K562 (cell line): ENCODE measurements around the gene ATG4D. TPM values are rescaled to one million over a fixed set of nuclear protein-coding genes. Genes with fewer than 3 reads are reported as not detected.
A peak's percentile ranks its signal among the peaks of the same experiment; 100 is the strongest.

Source experiments
- ADNP ChIP-seq: fragments of 200-800 bp; sonication (Bioruptor generic); IDR thresholded peaks from 2 replicates; pipeline ENCODE4 v1.6.1; 2016; ENCODE audit warnings: missing genetic modification characterization, missing compliant biosample characterization
- BCOR ChIP-seq: fragments of 450-650 bp; IDR thresholded peaks from 2 replicates; pipeline ENCODE4 v1.6.1; 2016
- GABPA ChIP-seq: fragments of 200-800 bp; sonication (Bioruptor generic); conservative IDR thresholded peaks from 2 replicates; pipeline ENCODE4 v1.6.1; 2016; ENCODE audit warnings: low read depth, missing genetic modification characterization, missing compliant biosample characterization
- HMGN3 ChIP-seq: IDR thresholded peaks from 2 replicates; pipeline ENCODE4 v1.6.1; 2011; ENCODE audit warnings: borderline replicate concordance, low read depth, mild to moderate bottlenecking, mixed read lengths, low read length; ENCODE audit not compliant: insufficient read length; ENCODE audit errors: extremely low read depth
- NFE2 ChIP-seq: IDR thresholded peaks from 2 replicates; pipeline ENCODE4 v1.6.1; 2014; ENCODE audit warnings: antibody characterized with exemption, low read depth
- NR3C1 ChIP-seq: sonication (generic); formaldehyde crosslinking; IDR thresholded peaks from 2 replicates; pipeline ENCODE4 v1.8.1; 2022; ENCODE audit warnings: missing genetic modification reagents
- POLR2G ChIP-seq: fragments of 200-400 bp; formaldehyde crosslinking; IDR thresholded peaks from 2 replicates; pipeline ENCODE4 v1.6.1; 2017; ENCODE audit warnings: low read depth, mild to moderate bottlenecking, antibody characterized with exemption, low read length, moderate library complexity
- RB1 ChIP-seq: fragments of 450-650 bp; IDR thresholded peaks from 2 replicates; pipeline ENCODE4 v1.6.1; 2017; ENCODE audit warnings: low read depth, mild to moderate bottlenecking
- RBFOX2 ChIP-seq: fragments of 200-400 bp; formaldehyde crosslinking; IDR thresholded peaks from 2 replicates; pipeline ENCODE4 v1.6.1; 2017; ENCODE audit warnings: low read depth, mild to moderate bottlenecking, low read length, moderate library complexity
- RBM22 ChIP-seq: fragments of 200-400 bp; formaldehyde crosslinking; IDR thresholded peaks from 2 replicates; pipeline ENCODE4 v1.6.1; 2018; ENCODE audit warnings: low read length, low read depth; ENCODE audit not compliant: poor library complexity, severe bottlenecking
- RBM25 ChIP-seq: fragments of 200-400 bp; formaldehyde crosslinking; IDR thresholded peaks from 2 replicates; pipeline ENCODE4 v1.6.1; 2018; ENCODE audit warnings: low read length, low read depth, moderate library complexity; ENCODE audit not compliant: severe bottlenecking
- RCOR1 ChIP-seq, 2 experiments: IDR thresholded peaks; 2 replicates each; pipeline ENCODE4 v1.6.1; 2012; ENCODE audit warnings: low read depth in 2 of 2, low read length in 2 of 2, borderline replicate concordance in 1 of 2, improper control_type of control experiment in 1 of 2
- SRSF1 ChIP-seq: fragments of 200-400 bp; formaldehyde crosslinking; IDR thresholded peaks from 2 replicates; pipeline ENCODE4 v1.6.1; 2017; ENCODE audit warnings: mild to moderate bottlenecking, low read depth, low read length, moderate library complexity
- U2AF2 ChIP-seq: fragments of 200-400 bp; formaldehyde crosslinking; optimal IDR thresholded peaks from 2 replicates; pipeline ENCODE3; 2017; ENCODE audit warnings: low read depth, mild to moderate bottlenecking, low read length
- ZNF121 ChIP-seq: sonication (generic); formaldehyde crosslinking; conservative IDR thresholded peaks from 2 replicates; pipeline ENCODE4 v1.8.0; 2022; ENCODE audit warnings: missing genetic modification reagents
- polyA plus RNA-seq, 8 experiments: library from polyadenylated mRNA; depleted of rRNA in 4 of 8; stranded (reverse) in 5 of 8; unstranded in 3 of 8; fragments of >200 nt; fragmentation: Nextera tagmentation in 2 of 8; fragmentation: Illumina TruSeq in 1 of 8; extraction: Ambion mirVana in 2 of 8; extraction: Trizol in 1 of 8; gene quantifications; 2 replicates each; pipeline versions ENCODE4 v1.2.1 to v1.2.3, GENCODE V29; 2011 to 2014; ENCODE audit warnings: inconsistent platforms in 1 of 8, missing spikeins in 1 of 8
- total RNA-seq, 7 experiments: library from RNA; depleted of rRNA in 6 of 7; stranded (reverse); fragments of >200 nt in 6 of 7; fragmentation: Illumina TruSeq in 2 of 7; extraction: Trizol in 2 of 7; gene quantifications; 2 replicates each; pipeline versions ENCODE4 v1.2.1 to v1.2.3, GENCODE V29; 2011 to 2021; ENCODE audit warnings: low replicate concordance in 1 of 7
- TF ChIP-seq, protein P1 (sequence below): fragments of 250-450 bp; sonication (Bioruptor Pico); IDR thresholded peaks from 2 replicates; pipeline ENCODE4 v1.4.0; 2020; ENCODE audit warnings: mild to moderate bottlenecking, moderate library complexity, borderline replicate concordance
- TF ChIP-seq, protein P2 (sequence below): fragments of 450-650 bp; conservative IDR thresholded peaks from 2 replicates; pipeline ENCODE4 v1.6.1; 2016; ENCODE audit warnings: missing genetic modification characterization, low read depth, mild to moderate bottlenecking, control low read depth, missing compliant biosample characterization
- TF ChIP-seq, protein P3 (sequence below), 2 experiments: fragments of 450-650 bp; conservative IDR thresholded peaks; 2 replicates each; pipeline ENCODE4 v1.6.1; 2017; ENCODE audit warnings: mild to moderate bottlenecking in 2 of 2, moderate library complexity in 2 of 2
- TF ChIP-seq, protein P4 (sequence below): fragments of 250-450 bp; sonication (Bioruptor Pico); IDR thresholded peaks from 2 replicates; pipeline ENCODE4 v1.4.0; 2020; ENCODE audit warnings: mild to moderate bottlenecking, moderate library complexity

ATG4D gene
- total and polyA plus RNA-seq, 9 of the 15 experiments (the other 6 are each of a cell fraction or from before 2014, with no cell fraction given), result 0.51 to 66.1 (median 22.9) TPM

DNA sequence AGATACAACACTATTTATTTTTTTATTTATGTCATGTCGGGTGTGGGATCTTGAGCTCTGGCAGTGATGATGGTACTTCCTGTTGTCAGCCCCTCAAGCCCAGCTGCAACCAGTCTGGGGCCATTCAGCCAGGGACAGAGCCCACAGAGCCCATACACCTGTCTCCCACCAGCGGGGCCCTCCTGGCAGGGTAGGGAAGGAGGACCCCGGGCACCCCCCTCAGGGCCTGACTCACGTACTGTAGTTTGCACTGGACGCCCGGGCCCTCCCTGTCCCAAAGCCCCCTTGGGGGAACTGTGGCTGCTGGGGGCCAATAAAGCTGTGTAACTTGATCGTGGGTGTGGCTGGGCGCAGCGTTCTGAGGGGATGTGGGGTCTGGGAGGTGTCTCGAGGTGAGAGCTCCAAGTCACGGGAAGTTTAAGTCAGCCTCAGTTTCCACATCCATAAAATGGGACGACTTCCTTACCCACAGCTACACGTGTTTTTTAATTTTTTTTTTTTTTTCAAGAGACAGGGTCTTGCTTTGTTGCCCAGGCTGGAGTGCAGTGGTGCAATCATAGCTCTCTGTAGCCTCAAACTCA is 9.5 kb downstream of the ATG4D start (continued):
- TF ChIP-seq, protein P1, sequence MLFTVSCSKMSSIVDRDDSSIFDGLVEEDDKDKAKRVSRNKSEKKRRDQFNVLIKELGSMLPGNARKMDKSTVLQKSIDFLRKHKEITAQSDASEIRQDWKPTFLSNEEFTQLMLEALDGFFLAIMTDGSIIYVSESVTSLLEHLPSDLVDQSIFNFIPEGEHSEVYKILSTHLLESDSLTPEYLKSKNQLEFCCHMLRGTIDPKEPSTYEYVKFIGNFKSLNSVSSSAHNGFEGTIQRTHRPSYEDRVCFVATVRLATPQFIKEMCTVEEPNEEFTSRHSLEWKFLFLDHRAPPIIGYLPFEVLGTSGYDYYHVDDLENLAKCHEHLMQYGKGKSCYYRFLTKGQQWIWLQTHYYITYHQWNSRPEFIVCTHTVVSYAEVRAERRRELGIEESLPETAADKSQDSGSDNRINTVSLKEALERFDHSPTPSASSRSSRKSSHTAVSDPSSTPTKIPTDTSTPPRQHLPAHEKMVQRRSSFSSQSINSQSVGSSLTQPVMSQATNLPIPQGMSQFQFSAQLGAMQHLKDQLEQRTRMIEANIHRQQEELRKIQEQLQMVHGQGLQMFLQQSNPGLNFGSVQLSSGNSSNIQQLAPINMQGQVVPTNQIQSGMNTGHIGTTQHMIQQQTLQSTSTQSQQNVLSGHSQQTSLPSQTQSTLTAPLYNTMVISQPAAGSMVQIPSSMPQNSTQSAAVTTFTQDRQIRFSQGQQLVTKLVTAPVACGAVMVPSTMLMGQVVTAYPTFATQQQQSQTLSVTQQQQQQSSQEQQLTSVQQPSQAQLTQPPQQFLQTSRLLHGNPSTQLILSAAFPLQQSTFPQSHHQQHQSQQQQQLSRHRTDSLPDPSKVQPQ, result no peak
- peak; percentile 95 for TF ChIP-seq BCOR
- no peak for TF ChIP-seq NR3C1 (CRISPR knock-in tag)
- TF ChIP-seq RBFOX2, result peak; percentile 57
- TF ChIP-seq GABPA (tag), result no peak
- peak; percentile 95 for TF ChIP-seq ADNP
- no peak for TF ChIP-seq U2AF2
- peak; percentile 87 for TF ChIP-seq RBM22
- TF ChIP-seq POLR2G, result peak; percentile 75
- peak; percentile 87 for TF ChIP-seq RBM25
- TF ChIP-seq RCOR1 (IDR thresholded peaks at IDR 0.05; ENCODE audit: borderline replicate concordance in 1 of 2, low read depth in 2 of 2, low read length in 2 of 2), result peak in 1 of 2 experiments; percentile 52; a peak in 2 of 4 replicates
- TF ChIP-seq NFE2, result no peak
- TF ChIP-seq, protein P2, sequence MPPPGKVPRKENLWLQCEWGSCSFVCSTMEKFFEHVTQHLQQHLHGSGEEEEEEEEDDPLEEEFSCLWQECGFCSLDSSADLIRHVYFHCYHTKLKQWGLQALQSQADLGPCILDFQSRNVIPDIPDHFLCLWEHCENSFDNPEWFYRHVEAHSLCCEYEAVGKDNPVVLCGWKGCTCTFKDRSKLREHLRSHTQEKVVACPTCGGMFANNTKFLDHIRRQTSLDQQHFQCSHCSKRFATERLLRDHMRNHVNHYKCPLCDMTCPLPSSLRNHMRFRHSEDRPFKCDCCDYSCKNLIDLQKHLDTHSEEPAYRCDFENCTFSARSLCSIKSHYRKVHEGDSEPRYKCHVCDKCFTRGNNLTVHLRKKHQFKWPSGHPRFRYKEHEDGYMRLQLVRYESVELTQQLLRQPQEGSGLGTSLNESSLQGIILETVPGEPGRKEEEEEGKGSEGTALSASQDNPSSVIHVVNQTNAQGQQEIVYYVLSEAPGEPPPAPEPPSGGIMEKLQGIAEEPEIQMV, result no peak
- TF ChIP-seq, protein P3, sequence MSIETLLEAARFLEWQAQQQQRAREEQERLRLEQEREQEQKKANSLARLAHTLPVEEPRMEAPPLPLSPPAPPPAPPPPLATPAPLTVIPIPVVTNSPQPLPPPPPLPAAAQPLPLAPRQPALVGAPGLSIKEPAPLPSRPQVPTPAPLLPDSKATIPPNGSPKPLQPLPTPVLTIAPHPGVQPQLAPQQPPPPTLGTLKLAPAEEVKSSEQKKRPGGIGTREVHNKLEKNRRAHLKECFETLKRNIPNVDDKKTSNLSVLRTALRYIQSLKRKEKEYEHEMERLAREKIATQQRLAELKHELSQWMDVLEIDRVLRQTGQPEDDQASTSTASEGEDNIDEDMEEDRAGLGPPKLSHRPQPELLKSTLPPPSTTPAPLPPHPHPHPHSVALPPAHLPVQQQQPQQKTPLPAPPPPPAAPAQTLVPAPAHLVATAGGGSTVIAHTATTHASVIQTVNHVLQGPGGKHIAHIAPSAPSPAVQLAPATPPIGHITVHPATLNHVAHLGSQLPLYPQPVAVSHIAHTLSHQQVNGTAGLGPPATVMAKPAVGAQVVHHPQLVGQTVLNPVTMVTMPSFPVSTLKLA (conservative IDR thresholded peaks at IDR 0.05), result 0 out of 4 replicates have a peak, but pooled peaks of 1 of the 2 experiments have one; percentile 24
- TF ChIP-seq RB1, result no peak
- TF ChIP-seq ZNF121 (CRISPR knock-in tag), result peak; percentile 61
- TF ChIP-seq, protein P4, sequence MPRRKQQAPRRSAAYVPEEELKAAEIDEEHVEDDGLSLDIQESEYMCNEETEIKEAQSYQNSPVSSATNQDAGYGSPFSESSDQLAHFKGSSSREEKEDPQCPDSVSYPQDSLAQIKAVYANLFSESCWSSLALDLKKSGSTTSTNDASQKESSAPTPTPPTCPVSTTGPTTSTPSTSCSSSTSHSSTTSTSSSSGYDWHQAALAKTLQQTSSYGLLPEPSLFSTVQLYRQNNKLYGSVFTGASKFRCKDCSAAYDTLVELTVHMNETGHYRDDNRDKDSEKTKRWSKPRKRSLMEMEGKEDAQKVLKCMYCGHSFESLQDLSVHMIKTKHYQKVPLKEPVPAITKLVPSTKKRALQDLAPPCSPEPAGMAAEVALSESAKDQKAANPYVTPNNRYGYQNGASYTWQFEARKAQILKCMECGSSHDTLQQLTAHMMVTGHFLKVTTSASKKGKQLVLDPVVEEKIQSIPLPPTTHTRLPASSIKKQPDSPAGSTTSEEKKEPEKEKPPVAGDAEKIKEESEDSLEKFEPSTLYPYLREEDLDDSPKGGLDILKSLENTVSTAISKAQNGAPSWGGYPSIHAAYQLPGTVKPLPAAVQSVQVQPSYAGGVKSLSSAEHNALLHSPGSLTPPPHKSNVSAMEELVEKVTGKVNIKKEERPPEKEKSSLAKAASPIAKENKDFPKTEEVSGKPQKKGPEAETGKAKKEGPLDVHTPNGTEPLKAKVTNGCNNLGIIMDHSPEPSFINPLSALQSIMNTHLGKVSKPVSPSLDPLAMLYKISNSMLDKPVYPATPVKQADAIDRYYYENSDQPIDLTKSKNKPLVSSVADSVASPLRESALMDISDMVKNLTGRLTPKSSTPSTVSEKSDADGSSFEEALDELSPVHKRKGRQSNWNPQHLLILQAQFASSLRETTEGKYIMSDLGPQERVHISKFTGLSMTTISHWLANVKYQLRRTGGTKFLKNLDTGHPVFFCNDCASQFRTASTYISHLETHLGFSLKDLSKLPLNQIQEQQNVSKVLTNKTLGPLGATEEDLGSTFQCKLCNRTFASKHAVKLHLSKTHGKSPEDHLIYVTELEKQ (CRISPR knock-in tag), result no peak
- TF ChIP-seq HMGN3, result no peak
- TF ChIP-seq SRSF1, result no peak
